ENCODE results near the gene PTGER3.

- TF ChIP-seq CTCF (optimal IDR thresholded peaks at IDR 0.05 in 1 of 3, IDR thresholded peaks at IDR 0.05 in 1 of 3, conservative IDR thresholded peaks at IDR 0.05 in 1 of 3; ENCODE audit: extremely low read depth in 1 of 3, insufficient read depth in 2 of 3, low read length in 3 of 3) (no peak), EZH2 (IDR thresholded peaks at IDR 0.05; ENCODE audit: low read length) (no peak)
Observed at GRCh38 chr1:71087713-71088112, 40.1 kb upstream of the PTGER3 start.
